ENCODE data around the gene CLDN22.

- TF ChIP-seq, protein P1, sequence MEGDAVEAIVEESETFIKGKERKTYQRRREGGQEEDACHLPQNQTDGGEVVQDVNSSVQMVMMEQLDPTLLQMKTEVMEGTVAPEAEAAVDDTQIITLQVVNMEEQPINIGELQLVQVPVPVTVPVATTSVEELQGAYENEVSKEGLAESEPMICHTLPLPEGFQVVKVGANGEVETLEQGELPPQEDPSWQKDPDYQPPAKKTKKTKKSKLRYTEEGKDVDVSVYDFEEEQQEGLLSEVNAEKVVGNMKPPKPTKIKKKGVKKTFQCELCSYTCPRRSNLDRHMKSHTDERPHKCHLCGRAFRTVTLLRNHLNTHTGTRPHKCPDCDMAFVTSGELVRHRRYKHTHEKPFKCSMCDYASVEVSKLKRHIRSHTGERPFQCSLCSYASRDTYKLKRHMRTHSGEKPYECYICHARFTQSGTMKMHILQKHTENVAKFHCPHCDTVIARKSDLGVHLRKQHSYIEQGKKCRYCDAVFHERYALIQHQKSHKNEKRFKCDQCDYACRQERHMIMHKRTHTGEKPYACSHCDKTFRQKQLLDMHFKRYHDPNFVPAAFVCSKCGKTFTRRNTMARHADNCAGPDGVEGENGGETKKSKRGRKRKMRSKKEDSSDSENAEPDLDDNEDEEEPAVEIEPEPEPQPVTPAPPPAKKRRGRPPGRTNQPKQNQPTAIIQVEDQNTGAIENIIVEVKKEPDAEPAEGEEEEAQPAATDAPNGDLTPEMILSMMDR (IDR thresholded peaks at IDR 0.05) = no peak
- no peak for TF ChIP-seq ZFX (IDR thresholded peaks at IDR 0.05; ENCODE audit: borderline replicate concordance)
Observed at GRCh38 chr4:183321516-183321915, 1.4 kb upstream of the CLDN22 start.

Data from 22Rv1 (cell line).